Kidney (tissue), 14 donors: ENCODE data around the gene KLHL18. TPM values are rescaled to one million over a fixed set of nuclear protein-coding genes. Genes with fewer than 3 reads are reported as not detected.

Experiments used
- DNase-seq, 5 donors: peaks; one replicate each; pipeline ENCODE4 v3.0.0-alpha.2; 2013 to 2020
- FAIRE-seq: peaks from 2 replicates; lab custom pipeline; 2012; peaks lifted over from hg19 to GRCh38; lab: Jason Lieb, UNC
- H3K27ac ChIP-seq, 2 donors: one replicate each; pipeline ENCODE4 v1.7.0; 2013; ENCODE audit warnings: low read depth in 2 of 2, low read length in 2 of 2, inconsistent platforms in 1 of 2
- H3K27me3 ChIP-seq: one replicate; pipeline ENCODE4 v1.7.1; 2013; ENCODE audit warnings: low read length, inconsistent platforms; ENCODE audit not compliant: control insufficient read depth, insufficient read depth
- H3K36me3 ChIP-seq, 3 donors: one replicate each; pipeline versions ENCODE4 v1.7.0 to v1.7.1; 2013; ENCODE audit warnings: low read length in 3 of 3, control low read depth in 1 of 3, inconsistent platforms in 1 of 3; ENCODE audit not compliant: insufficient read depth in 3 of 3, control insufficient read depth in 2 of 3
- H3K4me1 ChIP-seq, 3 donors: one replicate each; pipeline versions ENCODE4 v1.7.0 to v1.7.1; 2013; ENCODE audit warnings: low read length in 3 of 3, inconsistent platforms in 1 of 3, low read depth in 1 of 3; ENCODE audit not compliant: control insufficient read depth in 2 of 3, insufficient read depth in 2 of 3
- H3K4me3 ChIP-seq, 3 donors: one replicate each; pipeline versions ENCODE4 v1.7.0 to v1.8.1; 2013; ENCODE audit warnings: low read length in 3 of 3, control low read depth in 1 of 3, inconsistent platforms in 1 of 3
- H3K9ac ChIP-seq, 3 donors: one replicate each; pipeline versions ENCODE4 v1.7.0 to v1.7.1; 2013; ENCODE audit warnings: low read length in 3 of 3, control low read depth in 1 of 3, inconsistent platforms in 1 of 3
- H3K9me3 ChIP-seq, 3 donors: one replicate each; pipeline versions ENCODE4 v1.7.0 to v1.7.1; 2013; ENCODE audit warnings: low read length in 3 of 3, control low read depth in 1 of 3, inconsistent platforms in 1 of 3; ENCODE audit not compliant: control insufficient read depth in 2 of 3, insufficient read depth in 1 of 3
- intact Hi-C: fragments of 100-400 bp; cut with DNase I; formaldehyde crosslinking; loops from one replicate; pipeline ENCODE4 v1.11.1; 2022
- polyA plus RNA-seq: library from polyadenylated mRNA; stranded (reverse); fragments of 350-450 nt; fragmentation: Illumina TruSeq; extraction: RNeasy Lipid Tissue Mini Kit (QIAGEN cat#74804); gene quantifications from one replicate; pipeline ENCODE4 v1.2.3, GENCODE V29; 2014; ENCODE audit warnings: low read depth, low replicate concordance; ENCODE audit not compliant: insufficient read depth
- total RNA-seq: library from RNA; stranded (reverse); fragmentation: NEBNext Ultra II Directional; extraction: Animal tissue kit (Norgen Biotek cat#: 25700); gene quantifications from one replicate; pipeline ENCODE4 v1.2.1, GENCODE V29; 2021
- TF ChIP-seq, protein P1 (sequence below): IDR thresholded peaks from 3 replicates; pipeline ENCODE4 v1.5.1; 2012; ENCODE audit warnings: mild to moderate bottlenecking, moderate library complexity, borderline replicate concordance; ENCODE audit not compliant: insufficient read depth; ENCODE audit errors: extremely low read depth
- donor health status: control.
- donor health status: control.
- donor health status: control.
- donor health status: control.
- donor health status: control.
- donor health status: DM: yes; HTN: yes; CAD: no.
- donor health status: Normal renal cell carcinoma (clear cell type).

Gene KLHL18
- total and polyA plus RNA-seq, 2 donors from 2014 or later: 10.6 to 31.1 TPM

DNA sequence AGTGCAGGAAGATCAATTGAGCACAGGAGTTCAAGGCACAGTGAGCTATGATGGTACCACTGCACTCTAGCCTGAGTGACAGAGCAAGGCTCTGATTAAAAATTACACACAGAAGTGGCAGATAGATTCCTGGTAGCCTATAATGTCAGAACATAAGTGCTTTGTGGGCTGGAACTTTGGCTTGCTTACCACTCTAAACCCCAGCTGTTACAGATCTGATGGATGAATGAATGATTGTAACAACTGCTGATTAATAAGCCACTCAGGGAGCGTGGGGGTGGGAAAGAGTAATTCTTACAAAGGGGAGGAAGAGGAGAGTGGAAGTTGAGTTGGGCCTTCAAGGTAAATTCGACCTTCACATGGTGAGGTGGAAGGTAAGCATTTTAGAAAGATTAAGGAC is 57.2 kb downstream of the KLHL18 start:
- Histone ChIP-seq H3K27ac (no peak overlapping the region), H3K4me3 (no peak overlapping the region), H3K4me1 (no peaks in the 10 kb centered on the region), H3K27me3 (no peaks in the 10 kb centered on the region), H3K36me3 (peaks cover 2 to 45% (median 38%) of the 10 kb centered on the region in 3 donors), H3K9me3 (no peaks in the 10 kb centered on the region), H3K9ac (no peak overlapping the region)
- intact Hi-C loops: no loop called here
- TF ChIP-seq, protein P1, sequence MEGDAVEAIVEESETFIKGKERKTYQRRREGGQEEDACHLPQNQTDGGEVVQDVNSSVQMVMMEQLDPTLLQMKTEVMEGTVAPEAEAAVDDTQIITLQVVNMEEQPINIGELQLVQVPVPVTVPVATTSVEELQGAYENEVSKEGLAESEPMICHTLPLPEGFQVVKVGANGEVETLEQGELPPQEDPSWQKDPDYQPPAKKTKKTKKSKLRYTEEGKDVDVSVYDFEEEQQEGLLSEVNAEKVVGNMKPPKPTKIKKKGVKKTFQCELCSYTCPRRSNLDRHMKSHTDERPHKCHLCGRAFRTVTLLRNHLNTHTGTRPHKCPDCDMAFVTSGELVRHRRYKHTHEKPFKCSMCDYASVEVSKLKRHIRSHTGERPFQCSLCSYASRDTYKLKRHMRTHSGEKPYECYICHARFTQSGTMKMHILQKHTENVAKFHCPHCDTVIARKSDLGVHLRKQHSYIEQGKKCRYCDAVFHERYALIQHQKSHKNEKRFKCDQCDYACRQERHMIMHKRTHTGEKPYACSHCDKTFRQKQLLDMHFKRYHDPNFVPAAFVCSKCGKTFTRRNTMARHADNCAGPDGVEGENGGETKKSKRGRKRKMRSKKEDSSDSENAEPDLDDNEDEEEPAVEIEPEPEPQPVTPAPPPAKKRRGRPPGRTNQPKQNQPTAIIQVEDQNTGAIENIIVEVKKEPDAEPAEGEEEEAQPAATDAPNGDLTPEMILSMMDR: no peak
- FAIRE-seq (no peak), DNase-seq (no peak)

DNA sequence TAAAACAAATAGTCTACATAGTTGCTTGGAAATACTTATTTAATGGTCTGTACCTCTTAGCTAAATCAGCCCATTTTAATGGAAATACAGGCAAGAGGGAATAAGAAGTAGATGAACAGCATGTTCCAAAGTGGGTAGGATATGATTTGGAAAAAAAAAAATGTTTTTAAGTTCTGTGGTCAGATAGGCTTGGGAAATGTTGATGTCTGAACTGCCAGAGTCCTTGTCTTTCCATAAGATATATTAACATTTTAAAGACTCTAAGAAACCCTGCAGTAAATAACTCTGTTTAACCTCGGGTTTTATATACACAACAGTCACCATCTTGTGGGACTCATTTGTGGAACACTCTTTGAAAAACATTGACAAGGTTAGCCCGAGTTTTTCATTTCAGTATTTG is 58.1 kb downstream of the KLHL18 start:
- intact Hi-C loops: no loop called here
- H3K36me3 ChIP-seq: peaks cover 2 to 43% (median 38%) of the 10 kb centered on the region in 3 donors
- no peak overlapping the region for H3K27ac ChIP-seq
- no peak overlapping the region for H3K4me3 ChIP-seq
- DNase-seq (no peak), FAIRE-seq (no peak)
- no peaks in the 10 kb centered on the region for H3K9me3 ChIP-seq
- no peak overlapping the region for H3K9ac ChIP-seq
- no peaks in the 10 kb centered on the region for H3K27me3 ChIP-seq
- no peaks in the 10 kb centered on the region for H3K4me1 ChIP-seq
- TF ChIP-seq, protein P1: no peak

DNA sequence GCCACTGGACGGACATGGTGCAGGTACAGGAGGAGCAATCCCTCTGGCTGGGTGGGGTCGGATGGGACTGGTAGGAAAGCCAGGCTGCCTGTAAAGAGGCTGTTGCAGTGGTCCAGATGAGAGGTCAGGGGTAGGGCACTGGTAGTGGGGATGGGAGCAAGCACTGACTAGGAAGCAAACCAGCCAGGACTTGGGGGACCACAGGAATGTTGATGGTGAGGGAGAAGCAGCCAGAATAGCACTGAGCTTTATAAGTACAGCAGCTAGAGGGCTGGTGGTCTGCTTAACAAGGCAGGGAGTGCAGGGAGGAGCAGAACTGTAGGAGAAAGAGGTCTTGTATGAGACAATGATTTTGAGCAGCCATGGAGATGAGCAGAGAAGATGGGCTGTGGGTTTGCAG is 59.4 kb downstream of the KLHL18 start:
- no peak for DNase-seq
- H3K36me3 ChIP-seq: peaks cover 2 to 30% (median 30%) of the 10 kb centered on the region in 3 donors

More for the DNA sequence above, 59.4 kb downstream of the KLHL18 start:
- H3K27ac ChIP-seq: no peak overlapping the region
- no peak overlapping the region for H3K4me3 ChIP-seq
- FAIRE-seq: no peak
- intact Hi-C loops: no loop called here
- no peaks in the 10 kb centered on the region for H3K9me3 ChIP-seq
- no peaks in the 10 kb centered on the region for H3K4me1 ChIP-seq
- no peak overlapping the region for H3K9ac ChIP-seq
- H3K27me3 ChIP-seq: no peaks in the 10 kb centered on the region
- TF ChIP-seq, protein P1: no peak
